HEK293 (cell line): ENCODE results near the gene HMCN1.
A peak's percentile ranks its signal among the peaks of the same experiment; 100 is the strongest.

Experiments used
- CTCF ChIA-PET: fragments of 350-600 bp; formaldehyde crosslinking; extraction: SDS; loops from one replicate; lab custom pipeline; 2021; ENCODE audit warnings: antibody characterized with exemption; lab: Yijun Ruan, JAX
- POLR2A ChIA-PET: fragments of 300-600 bp; formaldehyde crosslinking; extraction: SDS; loops from one replicate; lab custom pipeline; 2020; ENCODE audit warnings: antibody characterized with exemption, inconsistent platforms; lab: Yijun Ruan, JAX
- H3K27ac ChIP-seq: fragments of 200-500 bp; sonication (Bioruptor generic); 2 replicates; pipeline ENCODE4 v1.5.1; 2014; ENCODE audit warnings: low read depth, low read length, control low read depth, inconsistent platforms; ENCODE audit errors: extremely low read depth
- H3K36me3 ChIP-seq, 2 experiments: fragments of 200-500 bp in 1 of 2; sonication (Bioruptor generic) in 1 of 2; 1 replicate in 1 of 2; 2 replicates in 1 of 2; pipeline ENCODE4 v1.5.1; 2014 to 2017; ENCODE audit warnings: inconsistent platforms in 2 of 2, low read length in 2 of 2; ENCODE audit not compliant: control insufficient read depth in 2 of 2, insufficient read depth in 1 of 2
- H3K4me1 ChIP-seq: fragments of 200-500 bp; sonication (Bioruptor generic); 2 replicates; pipeline ENCODE4 v1.5.1; 2014; ENCODE audit warnings: mild to moderate bottlenecking, low read length, inconsistent platforms; ENCODE audit not compliant: control insufficient read depth, insufficient read depth
- H3K4me3 ChIP-seq: 2 replicates; pipeline ENCODE4 v1.5.1; 2011; ENCODE audit warnings: low read depth, mild to moderate bottlenecking, control low read depth, low read length, moderate library complexity
- H3K9me3 ChIP-seq: fragments of 200-500 bp; sonication (Bioruptor generic); 2 replicates; pipeline ENCODE4 v1.5.1; 2014; ENCODE audit warnings: low read depth, low read length, inconsistent platforms; ENCODE audit not compliant: control insufficient read depth, insufficient read depth
- CTCF ChIP-seq: fragments of 450-650 bp; formaldehyde crosslinking; IDR thresholded peaks from 2 replicates; pipeline ENCODE4 v1.5.1; 2016; ENCODE audit warnings: missing biosample characterization, missing genetic modification characterization
- FEZF1 ChIP-seq: fragments of 450-650 bp; formaldehyde crosslinking; IDR thresholded peaks from 2 replicates; pipeline ENCODE4 v1.5.1; 2016; ENCODE audit warnings: missing biosample characterization, missing genetic modification characterization
- HOXA7 ChIP-seq: sonication (generic); formaldehyde crosslinking; IDR thresholded peaks from 2 replicates; pipeline ENCODE4 v1.8.1; 2022; ENCODE audit warnings: missing genetic modification reagents, borderline replicate concordance
- KLF16 ChIP-seq: fragments of 450-650 bp; formaldehyde crosslinking; IDR thresholded peaks from 2 replicates; pipeline ENCODE4 v1.5.1; 2017; ENCODE audit warnings: missing biosample characterization, missing genetic modification characterization
- ZBTB7A ChIP-seq: fragments of 450-650 bp; formaldehyde crosslinking; IDR thresholded peaks from 2 replicates; pipeline ENCODE4 v1.5.1; 2016; ENCODE audit warnings: low read depth, missing biosample characterization, missing genetic modification characterization
- ZFHX2 ChIP-seq: fragments of 450-650 bp; formaldehyde crosslinking; conservative IDR thresholded peaks from 2 replicates; pipeline ENCODE4 v1.5.1; 2016; ENCODE audit warnings: missing biosample characterization, missing genetic modification characterization
- ZNF169 ChIP-seq: fragments of 450-650 bp; formaldehyde crosslinking; IDR thresholded peaks from 2 replicates; pipeline ENCODE4 v1.5.1; 2016; ENCODE audit warnings: missing biosample characterization, missing genetic modification characterization
- ZNF366 ChIP-seq: fragments of 450-650 bp; formaldehyde crosslinking; conservative IDR thresholded peaks from 2 replicates; pipeline ENCODE4 v1.5.1; 2016; ENCODE audit warnings: missing biosample characterization, missing genetic modification characterization
- ZNF398 ChIP-seq: fragments of 450-650 bp; formaldehyde crosslinking; IDR thresholded peaks from 2 replicates; pipeline ENCODE4 v1.5.1; 2017; ENCODE audit warnings: missing biosample characterization, missing genetic modification characterization
- ZNF549 ChIP-seq: fragments of 450-650 bp; IDR thresholded peaks from 2 replicates; pipeline ENCODE4 v1.5.1; 2018; ENCODE audit warnings: missing biosample characterization, missing genetic modification characterization, mild to moderate bottlenecking, inconsistent platforms, moderate library complexity
- ZNF624 ChIP-seq: fragments of 450-650 bp; formaldehyde crosslinking; IDR thresholded peaks from 2 replicates; pipeline ENCODE4 v1.5.1; 2017; ENCODE audit warnings: missing biosample characterization, missing genetic modification characterization
- ZNF664 ChIP-seq: fragments of 450-650 bp; formaldehyde crosslinking; IDR thresholded peaks from 2 replicates; pipeline ENCODE4 v1.5.1; 2016; ENCODE audit warnings: missing biosample characterization, missing genetic modification characterization
- ZNF692 ChIP-seq: fragments of 450-650 bp; formaldehyde crosslinking; IDR thresholded peaks from 2 replicates; pipeline ENCODE4 v1.5.1; 2016; ENCODE audit warnings: missing biosample characterization, missing genetic modification characterization
- ZNF707 ChIP-seq: fragments of 450-650 bp; formaldehyde crosslinking; IDR thresholded peaks from 2 replicates; pipeline ENCODE4 v1.5.1; 2016; ENCODE audit warnings: missing biosample characterization, missing genetic modification characterization
- TF ChIP-seq, protein P1 (sequence below): fragments of 450-650 bp; formaldehyde crosslinking; IDR thresholded peaks from 2 replicates; pipeline ENCODE4 v1.5.1; 2016; ENCODE audit warnings: missing biosample characterization, missing genetic modification characterization, borderline replicate concordance

Gene HMCN1

GRCh38 chr1:186059752-186060151 lies 325.6 kb downstream of the HMCN1 start (continued):
- TF ChIP-seq ZNF664 (tag by site-specific recombination) = 0 out of 2 replicates have a peak, but pooled peaks have one; percentile 25

DNA sequence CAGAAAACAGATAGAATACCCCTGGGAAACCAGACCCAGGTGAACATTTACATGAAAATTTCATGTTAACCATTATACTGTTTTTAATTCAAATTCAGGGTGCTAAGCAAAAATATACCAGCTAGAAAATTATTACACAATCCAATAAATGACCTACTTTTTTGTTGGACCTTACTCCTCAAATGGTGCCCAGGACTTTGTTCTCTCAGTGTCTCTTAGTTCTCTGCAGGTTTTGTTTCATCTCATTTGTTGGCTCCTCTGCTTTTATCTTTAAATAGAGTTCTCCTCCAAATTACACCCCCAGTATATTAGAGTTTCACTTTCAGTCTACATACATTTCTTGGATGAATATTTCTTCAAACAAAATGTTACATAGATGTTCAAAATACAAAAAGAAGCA lies 326.0 kb downstream of the HMCN1 start:
- no peak for TF ChIP-seq ZNF169
- TF ChIP-seq ZNF692 (tag by site-specific recombination) = no peak
- TF ChIP-seq ZNF707 (tag by site-specific recombination) = no peak
- TF ChIP-seq HOXA7 (CRISPR knock-in tag) = no peak
- no peak for TF ChIP-seq CTCF
- no peak for TF ChIP-seq FEZF1 (tag by site-specific recombination)
- TF ChIP-seq ZFHX2 (tag by site-specific recombination) = no peak
- TF ChIP-seq, protein P1, sequence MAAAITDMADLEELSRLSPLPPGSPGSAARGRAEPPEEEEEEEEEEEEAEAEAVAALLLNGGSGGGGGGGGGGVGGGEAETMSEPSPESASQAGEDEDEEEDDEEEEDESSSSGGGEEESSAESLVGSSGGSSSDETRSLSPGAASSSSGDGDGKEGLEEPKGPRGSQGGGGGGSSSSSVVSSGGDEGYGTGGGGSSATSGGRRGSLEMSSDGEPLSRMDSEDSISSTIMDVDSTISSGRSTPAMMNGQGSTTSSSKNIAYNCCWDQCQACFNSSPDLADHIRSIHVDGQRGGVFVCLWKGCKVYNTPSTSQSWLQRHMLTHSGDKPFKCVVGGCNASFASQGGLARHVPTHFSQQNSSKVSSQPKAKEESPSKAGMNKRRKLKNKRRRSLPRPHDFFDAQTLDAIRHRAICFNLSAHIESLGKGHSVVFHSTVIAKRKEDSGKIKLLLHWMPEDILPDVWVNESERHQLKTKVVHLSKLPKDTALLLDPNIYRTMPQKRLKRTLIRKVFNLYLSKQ (tag by site-specific recombination) = no peak
- TF ChIP-seq ZNF549 = no peak
- no peak for TF ChIP-seq ZNF398 (tag by site-specific recombination)
- no peak for TF ChIP-seq KLF16
- TF ChIP-seq ZNF624 (tag by site-specific recombination) = no peak
- H3K27ac ChIP-seq = no peak overlapping the region
- no peaks in the 10 kb centered on the region for H3K36me3 ChIP-seq
- CTCF ChIA-PET = interaction anchor here (0.6 to 1.1 kb wide), 2 partner anchors 247 to 1378 kb away, joined by 3 to 4 read pairs; no protein-coding TSS in a partner anchor
- POLR2A ChIA-PET = no interaction called here
- no peaks in the 10 kb centered on the region for H3K4me1 ChIP-seq
- H3K9me3 ChIP-seq = no peaks in the 10 kb centered on the region
- no peak overlapping the region for H3K4me3 ChIP-seq

DNA sequence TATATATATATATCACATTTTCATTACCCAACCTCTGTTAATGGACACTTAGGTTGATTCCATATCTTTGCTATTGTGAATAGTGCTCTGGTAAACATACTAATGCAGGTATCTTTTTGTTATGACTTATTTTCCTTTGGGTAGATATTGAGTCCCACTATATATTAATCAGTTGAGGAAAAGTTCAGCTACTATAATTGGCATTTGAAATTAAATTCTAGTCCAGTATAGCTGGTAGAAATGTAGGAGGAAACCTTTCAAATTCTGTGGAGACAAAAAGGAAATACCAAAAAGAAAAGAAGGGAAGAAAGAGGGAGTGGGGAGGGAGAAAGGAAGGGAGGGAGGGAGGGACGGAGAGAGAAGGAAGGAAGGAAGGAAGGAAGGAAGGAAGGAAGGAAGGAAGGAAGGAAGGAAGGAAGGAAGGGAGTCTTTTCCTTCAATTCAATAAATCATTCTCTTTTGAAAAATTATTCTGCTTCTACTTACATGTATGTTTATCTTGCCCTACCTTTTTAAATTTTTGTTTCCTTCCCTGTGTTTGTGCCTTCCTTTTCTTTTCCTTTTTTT lies 329.0 kb downstream of the HMCN1 start:
- Histone ChIP-seq H3K4me3 (no peak overlapping the region), H3K9me3 (no peaks in the 10 kb centered on the region), H3K4me1 (no peaks in the 10 kb centered on the region), H3K27ac (no peak overlapping the region), H3K36me3 (no peaks in the 10 kb centered on the region)
- 0 out of 2 replicates have a peak, but pooled peaks have one; percentile 18 for TF ChIP-seq ZNF366
- TF ChIP-seq ZBTB7A (tag by site-specific recombination) = no peak
- ChIA-PET CTCF (interaction anchor here (0.7 kb wide), 2 partner anchors 262 to 342 kb away, joined by 3 to 5 read pairs; no protein-coding TSS in a partner anchor), POLR2A (no interaction called here)
